Neuronal stem cell (in vitro differentiated cells): ENCODE measurements around the gene MYO3B.

Source experiments
- DNase-seq: peaks from one replicate; pipeline ENCODE4 v3.0.0-alpha.2; 2013; ENCODE audit warnings: low spot score
- H2AFZ ChIP-seq: one replicate; pipeline ENCODE4 v1.6.1; 2013; ENCODE audit warnings: mild to moderate bottlenecking, low read length, inconsistent platforms
- H2AK5ac ChIP-seq: 2 replicates; pipeline ENCODE4 v1.6.1; 2013; ENCODE audit warnings: low read depth, mild to moderate bottlenecking, inconsistent platforms, low read length, moderate library complexity, mixed read lengths
- H2BK120ac ChIP-seq: 2 replicates; pipeline ENCODE4 v1.6.1; 2013; ENCODE audit warnings: low read depth, mild to moderate bottlenecking, inconsistent platforms, low read length, moderate library complexity, mixed read lengths
- H2BK12ac ChIP-seq: one replicate; pipeline ENCODE4 v1.6.1; 2013; ENCODE audit warnings: low read length, inconsistent platforms
- H2BK15ac ChIP-seq: 2 replicates; pipeline ENCODE4 v1.6.1; 2013; ENCODE audit warnings: mild to moderate bottlenecking, low read length, inconsistent platforms, mixed read lengths
- H2BK5ac ChIP-seq: one replicate; pipeline ENCODE4 v1.6.1; 2013; ENCODE audit warnings: inconsistent platforms, mild to moderate bottlenecking, low read length, moderate library complexity
- H3K14ac ChIP-seq: one replicate; pipeline ENCODE4 v1.6.1; 2013; ENCODE audit warnings: low read length, inconsistent platforms
- H3K18ac ChIP-seq: 2 replicates; pipeline ENCODE4 v1.6.1; 2013; ENCODE audit warnings: low read length, inconsistent platforms
- H3K23ac ChIP-seq: 2 replicates; pipeline ENCODE4 v1.6.1; 2013; ENCODE audit warnings: low read depth, mild to moderate bottlenecking, mixed read lengths, low read length, inconsistent platforms; ENCODE audit not compliant: poor library complexity
- H3K27ac ChIP-seq: replicated peaks from 3 replicates; pipeline ENCODE4 v1.5.1; 2013; ENCODE audit warnings: low read length, inconsistent platforms
- H3K27me3 ChIP-seq, 3 experiments: 2 replicates each; pipeline ENCODE4 v1.6.1; 2013; ENCODE audit warnings: low read length in 3 of 3, mild to moderate bottlenecking in 2 of 3, inconsistent platforms in 1 of 3, low read depth in 1 of 3, mixed read lengths in 1 of 3, moderate library complexity in 1 of 3; ENCODE audit not compliant: control insufficient read depth in 3 of 3, insufficient read depth in 3 of 3
- H3K36me3 ChIP-seq, 2 donors: replicated peaks in 1 of 2; 2 replicates each; pipeline ENCODE4 v1.6.1; 2013; ENCODE audit warnings: low read length in 2 of 2; ENCODE audit not compliant: control insufficient read depth in 2 of 2, insufficient read depth in 2 of 2
- H3K4ac ChIP-seq: 2 replicates; pipeline ENCODE4 v1.6.1; 2013; ENCODE audit warnings: inconsistent platforms, mild to moderate bottlenecking, low read length, moderate library complexity
- H3K4me1 ChIP-seq, 2 donors: 1 replicate in 1 of 2; 2 replicates in 1 of 2; pipeline ENCODE4 v1.6.1; 2013; ENCODE audit warnings: low read length in 2 of 2, low read depth in 1 of 2; ENCODE audit not compliant: control insufficient read depth in 2 of 2, insufficient read depth in 1 of 2
- H3K4me2 ChIP-seq: one replicate; pipeline ENCODE4 v1.6.1; 2013; ENCODE audit warnings: mild to moderate bottlenecking, low read length, inconsistent platforms; ENCODE audit not compliant: insufficient read depth, poor library complexity, severe bottlenecking
- H3K4me3 ChIP-seq, 2 donors: 2 replicates each; pipeline ENCODE4 v1.5.1; 2013; ENCODE audit warnings: low read length in 2 of 2, mild to moderate bottlenecking in 2 of 2, inconsistent platforms in 1 of 2, moderate library complexity in 1 of 2
- H3K79me1 ChIP-seq: one replicate; pipeline ENCODE4 v1.6.1; 2013; ENCODE audit warnings: low read depth, mild to moderate bottlenecking, inconsistent platforms, low read length, moderate library complexity
- H3K9ac ChIP-seq: one replicate; pipeline ENCODE4 v1.6.1; 2013; ENCODE audit warnings: mild to moderate bottlenecking, low read depth, low read length, inconsistent platforms; ENCODE audit not compliant: poor library complexity
- H3K9me3 ChIP-seq, 2 donors: replicated peaks in 1 of 2; 2 replicates each; pipeline versions ENCODE3 to v1.6.1; 2013; ENCODE audit warnings: low read length in 2 of 2, mild to moderate bottlenecking in 2 of 2, inconsistent platforms in 1 of 2, low read depth in 1 of 2, mixed read lengths in 1 of 2, moderate library complexity in 1 of 2; ENCODE audit not compliant: control insufficient read depth in 2 of 2, insufficient read depth in 1 of 2
- H4K8ac ChIP-seq: one replicate; pipeline ENCODE4 v1.6.1; 2013; ENCODE audit warnings: low read depth, mild to moderate bottlenecking, inconsistent platforms, low read length, moderate library complexity
- H4K91ac ChIP-seq: one replicate; pipeline ENCODE4 v1.6.1; 2013; ENCODE audit warnings: low read length, low read depth, mild to moderate bottlenecking, inconsistent platforms; ENCODE audit not compliant: poor library complexity
- WGBS, 2 donors: extraction: QIAGEN DNeasy Blood & Tissue Kit; methylation state at CpG; one replicate each; pipeline ENCODE4 v1.1.7; 2013; ENCODE audit warnings: missing lambda C conversion rate in 2 of 2, mixed read lengths in 1 of 2; ENCODE audit not compliant: insufficient read length in 2 of 2, insufficient replicate concordance in 1 of 2; ENCODE audit errors: extremely low coverage in 2 of 2; 5-methylcytosine and 5-hydroxymethylcytosine counted together

Gene MYO3B

GRCh38 chr2:170587922-170588321 is 410.0 kb downstream of the MYO3B start:
- no peak overlapping the region for H2BK5ac ChIP-seq

GRCh38 chr2:170588729-170589128 is 410.8 kb downstream of the MYO3B start:
- no peaks in the 10 kb centered on the region for H3K9me3 ChIP-seq
- no peak overlapping the region for H3K14ac ChIP-seq
- no peak overlapping the region for H3K4ac ChIP-seq
- no peak overlapping the region for H3K23ac ChIP-seq
- no peak overlapping the region for H3K9ac ChIP-seq
- H3K27ac ChIP-seq: no peak overlapping the region
- DNase-seq: no peak
- H2AFZ ChIP-seq: no peak overlapping the region
- H3K18ac ChIP-seq: no peak overlapping the region
- H3K79me1 ChIP-seq: no peaks in the 10 kb centered on the region
- WGBS, 2 donors: no CpG with 5 or more reads among the region's 2 CpGs
- H2BK15ac ChIP-seq: no peak overlapping the region
- H3K36me3 ChIP-seq: no peaks in the 10 kb centered on the region
- no peak overlapping the region for H4K8ac ChIP-seq
- H2BK5ac ChIP-seq: no peak overlapping the region
- H2BK12ac ChIP-seq: no peak overlapping the region
- H3K27me3 ChIP-seq: no peaks in the 10 kb centered on the region
- H3K4me3 ChIP-seq: no peak overlapping the region
- H2BK120ac ChIP-seq: no peak overlapping the region
- H3K4me2 ChIP-seq: no peak overlapping the region
- H3K4me1 ChIP-seq: no peaks in the 10 kb centered on the region
- no peak overlapping the region for H4K91ac ChIP-seq
- no peak overlapping the region for H2AK5ac ChIP-seq

More at GRCh38 chr2:170587922-170588321, 410.0 kb downstream of the MYO3B start:
- H3K4me2 ChIP-seq: no peak overlapping the region
- no peak overlapping the region for H2BK15ac ChIP-seq
- H3K14ac ChIP-seq: no peak overlapping the region
- H4K8ac ChIP-seq: no peak overlapping the region
- H3K23ac ChIP-seq: no peak overlapping the region
- H3K18ac ChIP-seq: no peak overlapping the region
- H3K4ac ChIP-seq: no peak overlapping the region
- peaks cover 2 to 7% of the 10 kb centered on the region in 2 donors for H3K4me1 ChIP-seq
- no peaks in the 10 kb centered on the region for H3K27me3 ChIP-seq
- no peak overlapping the region for H3K9ac ChIP-seq
- H3K4me3 ChIP-seq: no peak overlapping the region
- DNase-seq: no peak
- no peaks in the 10 kb centered on the region for H3K36me3 ChIP-seq
- H2BK120ac ChIP-seq: no peak overlapping the region
- no peaks in the 10 kb centered on the region for H3K79me1 ChIP-seq
- H2BK12ac ChIP-seq: no peak overlapping the region
- no CpG with 5 or more reads among the region's 2 CpGs for WGBS, 2 donors
- no peak overlapping the region for H4K91ac ChIP-seq
- H3K27ac ChIP-seq: no peak overlapping the region
- no peak overlapping the region for H2AK5ac ChIP-seq
- H3K9me3 ChIP-seq: no peaks in the 10 kb centered on the region
- H2AFZ ChIP-seq: no peak overlapping the region

GRCh38 chr2:170596576-170596975 is 418.6 kb downstream of the MYO3B start:
- Histone ChIP-seq H3K18ac (no peak overlapping the region), H3K4me1 (peaks cover 0 to 3% of the 10 kb centered on the region in 2 donors), H3K9ac (no peak overlapping the region), H2BK12ac (no peak overlapping the region), H3K27me3 (peaks cover 0 to 4% (median 0%) of the 10 kb centered on the region in 3 experiments), H2BK15ac (no peak overlapping the region), H3K9me3 (no peaks in the 10 kb centered on the region), H3K14ac (no peak overlapping the region), H3K4me3 (no peak overlapping the region), H3K27ac (no peak overlapping the region), H3K36me3 (no peaks in the 10 kb centered on the region), H4K91ac (no peak overlapping the region), H3K23ac (no peak overlapping the region), H2BK5ac (no peak overlapping the region), H2AK5ac (no peak overlapping the region), H3K79me1 (no peaks in the 10 kb centered on the region), H4K8ac (no peak overlapping the region), H3K4me2 (no peak overlapping the region), H3K4ac (no peak overlapping the region), H2AFZ (no peak overlapping the region), H2BK120ac (no peak overlapping the region)
- no peak for DNase-seq
- WGBS, 2 donors: no CpG with 5 or more reads among the region's 3 CpGs

GRCh38 chr2:170598067-170598395 is 420.1 kb downstream of the MYO3B start:
- H3K4me1 ChIP-seq: peaks cover 0 to 3% of the 10 kb centered on the region in 2 donors
- H3K36me3 ChIP-seq: no peaks in the 10 kb centered on the region
- peaks cover 0 to 4% (median 0%) of the 10 kb centered on the region in 3 experiments for H3K27me3 ChIP-seq
- H2AK5ac ChIP-seq: no peak overlapping the region
- H4K8ac ChIP-seq: no peak overlapping the region
- H2BK15ac ChIP-seq: no peak overlapping the region
- H3K23ac ChIP-seq: no peak overlapping the region
- no peaks in the 10 kb centered on the region for H3K9me3 ChIP-seq
- H3K14ac ChIP-seq: no peak overlapping the region
- no peak overlapping the region for H3K9ac ChIP-seq
- no peak overlapping the region for H2AFZ ChIP-seq
- H3K79me1 ChIP-seq: no peaks in the 10 kb centered on the region
- no peak overlapping the region for H3K4ac ChIP-seq
- no peak overlapping the region for H3K4me3 ChIP-seq
- H2BK120ac ChIP-seq: no peak overlapping the region
- WGBS, 2 donors: no CpG with 5 or more reads among the region's 4 CpGs
- no peak for DNase-seq
- H3K4me2 ChIP-seq: no peak overlapping the region
- no peak overlapping the region for H4K91ac ChIP-seq
- H3K18ac ChIP-seq: no peak overlapping the region
- H3K27ac ChIP-seq: no peak overlapping the region
- no peak overlapping the region for H2BK5ac ChIP-seq
- H2BK12ac ChIP-seq: no peak overlapping the region
